A549 treated with CORT108297 at 1 μM for 4 hours (cell line): ENCODE data around the gene ZBTB11. TPM values are rescaled to one million over a fixed set of nuclear protein-coding genes. Genes with fewer than 3 reads are reported as not detected.

Source experiments
- total RNA-seq: library from RNA; stranded (reverse); fragments of 200-300 nt; extraction: Qiagen RNA extraction; gene quantifications from 5 replicates; pipeline ENCODE4 v1.2.3, GENCODE V29; 2022

Gene ZBTB11
- 9.5 to 10.8 TPM (median 10.0 TPM) in 5 replicates for total RNA-seq

DNA sequence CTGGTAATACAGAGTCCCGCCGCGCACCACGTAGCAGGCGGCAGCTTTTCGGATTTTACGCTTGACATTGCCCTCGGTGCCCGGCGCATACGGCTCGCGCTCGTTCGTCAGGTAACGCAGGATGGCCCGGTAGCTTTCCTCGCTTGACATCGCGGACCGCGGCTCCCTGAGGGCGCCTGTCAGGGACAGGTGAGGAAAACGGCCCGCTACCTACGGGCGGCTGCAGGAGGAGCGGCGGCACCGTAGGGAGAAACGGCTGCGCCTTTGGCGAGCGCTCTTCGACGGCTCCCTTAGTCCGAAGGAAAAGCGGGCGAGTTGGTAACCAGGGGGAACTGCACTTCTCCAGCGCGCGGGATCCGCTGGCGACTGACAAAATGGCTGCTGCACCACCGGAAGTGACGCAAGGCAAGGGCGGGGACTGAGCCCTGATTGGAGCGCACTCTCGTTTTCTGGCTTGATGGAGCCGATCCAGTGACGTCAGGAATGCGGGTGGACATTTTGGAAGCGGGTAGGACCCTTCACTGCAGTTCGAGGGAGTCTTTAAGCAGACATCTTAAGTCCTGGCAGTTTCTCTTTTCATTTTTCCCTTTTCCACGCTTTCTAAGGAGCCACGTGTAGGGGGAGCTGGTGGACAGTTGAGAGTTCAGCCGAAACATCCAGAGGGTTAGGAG lies at the start of gene ZBTB11:
Gene ZBTB11 (minus strand): TSS at position 368 of the 671 bp plus-strand sequence. CDS start 218 bp downstream, at position 150.

DNA sequence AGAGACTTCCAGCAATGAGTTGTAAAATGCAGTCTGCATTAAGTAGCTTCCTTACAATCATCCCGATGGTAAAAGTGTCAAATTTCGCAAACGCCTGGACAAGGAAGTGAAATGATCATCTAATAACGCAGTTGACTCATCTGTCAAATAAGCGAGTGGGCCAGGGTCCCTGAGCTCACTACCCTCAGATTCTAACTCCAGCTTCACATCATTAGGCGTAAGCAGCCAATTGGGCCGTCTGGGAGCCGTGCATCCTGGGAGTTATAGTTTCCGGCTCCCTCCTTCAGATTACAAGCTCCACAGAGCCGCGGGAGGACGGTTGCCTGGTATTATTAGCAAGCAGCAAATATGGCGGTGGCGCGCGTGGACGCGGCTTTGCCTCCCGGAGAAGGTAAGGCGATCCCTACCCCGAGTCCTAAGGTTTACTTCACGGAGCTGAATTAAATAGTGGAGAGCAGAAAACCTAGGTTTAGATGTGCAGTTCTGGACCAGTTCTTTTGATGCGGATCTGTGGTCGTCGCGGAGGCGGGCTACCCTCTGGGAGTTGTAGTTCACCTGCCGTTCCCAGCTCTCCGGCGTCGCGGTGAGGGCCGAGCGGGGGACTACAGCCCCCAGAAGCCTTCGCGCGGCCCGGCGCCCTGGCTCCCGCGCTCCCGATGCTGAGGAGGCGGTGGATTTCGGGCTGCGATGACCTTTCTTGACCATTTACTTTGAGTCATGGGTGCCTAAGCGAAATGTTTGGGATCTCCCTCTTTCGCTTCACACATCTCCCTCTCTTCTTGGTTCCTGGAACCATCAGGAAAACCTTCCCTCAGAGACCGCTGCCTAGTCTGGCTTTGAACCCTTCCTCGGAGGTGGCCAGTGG lies 47.6 kb upstream of the ZBTB11 start, which contains the start of gene CEP97:
Gene CEP97 (plus strand): TSS at position 286 of the 865 bp plus-strand sequence. CDS start 63 bp downstream, at position 349.

Other genes starting within 250 kb of the ZBTB11 start
- 1.5 to 2.4 TPM (median 2.2 TPM) in 5 replicates for gene SENP7, start 163.9 kb downstream of the ZBTB11 start, total RNA-seq
- gene TRMT10C, start 115.3 kb downstream of the ZBTB11 start, total RNA-seq, result 31.4 to 36.3 TPM (median 35.7 TPM) in 5 replicates
- gene PCNP, start 103.0 kb downstream of the ZBTB11 start, total RNA-seq, result 91.1 to 121 TPM (median 103 TPM) in 5 replicates
- 1,580 to 1,949 TPM (median 1,610 TPM) in 5 replicates for gene RPL24, start 9.6 kb upstream of the ZBTB11 start, total RNA-seq
- 3.5 to 5.4 TPM (median 4.6 TPM) in 5 replicates for gene CEP97, start 47.5 kb upstream of the ZBTB11 start, total RNA-seq
- gene NXPE3, start 102.1 kb upstream of the ZBTB11 start, total RNA-seq, result 21.7 to 26.6 TPM (median 25.4 TPM) in 5 replicates
- gene NFKBIZ, start 172.4 kb upstream of the ZBTB11 start, total RNA-seq, result 5.7 to 11.2 TPM (median 8.2 TPM) in 5 replicates